Suppressor macrophage treated with lipopolysaccharide for 4 hours (primary cell): ENCODE measurements around the gene GNG7.
"Not testable (repeated sequence)": the region's sequence is repeated elsewhere in the genome, so short reads cannot be mapped to it uniquely, and the experiment has no call there.

Experiments used
- DNase-seq: peaks from one replicate; pipeline ENCODE4 v3.0.0-alpha.2; 2020

Gene GNG7

DNA sequence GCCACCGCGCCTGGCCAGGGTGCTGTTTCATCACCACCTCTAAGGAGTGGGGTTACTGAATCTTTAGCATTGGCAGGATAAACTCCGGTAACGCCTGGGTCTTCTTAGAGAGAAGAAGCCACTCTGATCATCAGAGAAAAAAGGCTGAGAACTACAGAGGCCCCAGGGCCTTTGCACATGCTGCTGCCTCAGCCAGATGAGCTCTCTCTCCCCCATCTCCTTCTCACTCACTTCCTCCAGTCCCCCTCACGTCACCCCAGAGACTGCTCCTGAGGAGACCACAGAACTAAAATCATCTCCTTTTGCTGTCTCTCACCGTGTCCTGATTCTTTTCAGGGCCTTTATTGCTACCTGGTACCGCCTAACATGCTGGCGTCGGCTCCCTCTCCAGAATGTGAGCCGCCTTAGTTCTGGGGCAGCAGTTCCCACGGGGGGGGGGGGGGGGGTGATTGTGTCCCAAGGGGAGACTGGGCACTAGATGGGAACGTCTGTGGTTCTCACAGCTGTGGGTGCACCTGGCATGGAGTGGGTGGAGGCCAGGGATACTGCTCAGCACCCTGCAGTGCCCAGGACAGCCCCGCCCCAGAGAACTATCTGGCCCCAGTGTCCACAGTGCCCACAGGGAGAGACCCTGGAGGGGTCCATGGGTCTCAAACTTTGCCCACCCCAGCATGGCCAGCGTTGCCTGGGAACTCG lies 23.8 kb upstream of the GNG7 start:
- DNase-seq: no peak

DNA sequence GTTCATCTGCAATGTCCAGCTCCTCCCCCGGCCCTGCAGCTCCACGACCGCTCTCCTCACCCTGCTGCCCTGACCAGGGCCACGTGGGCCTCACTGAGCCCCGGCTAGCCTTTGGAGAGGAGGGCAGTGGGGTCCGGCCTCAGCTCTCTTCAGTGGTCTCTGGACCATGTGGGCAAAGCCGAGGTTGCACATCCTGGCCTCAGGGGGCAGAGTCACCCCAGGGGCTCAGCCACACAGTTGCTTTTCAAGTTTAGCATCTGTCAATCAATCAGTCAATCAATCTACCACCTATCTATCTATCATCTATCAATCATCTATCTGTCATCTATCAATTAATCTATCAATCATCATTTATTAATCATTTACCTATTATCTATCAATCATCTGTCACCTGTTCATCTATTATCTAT lies 21.7 kb upstream of the GNG7 start:
- no peak for DNase-seq

DNA sequence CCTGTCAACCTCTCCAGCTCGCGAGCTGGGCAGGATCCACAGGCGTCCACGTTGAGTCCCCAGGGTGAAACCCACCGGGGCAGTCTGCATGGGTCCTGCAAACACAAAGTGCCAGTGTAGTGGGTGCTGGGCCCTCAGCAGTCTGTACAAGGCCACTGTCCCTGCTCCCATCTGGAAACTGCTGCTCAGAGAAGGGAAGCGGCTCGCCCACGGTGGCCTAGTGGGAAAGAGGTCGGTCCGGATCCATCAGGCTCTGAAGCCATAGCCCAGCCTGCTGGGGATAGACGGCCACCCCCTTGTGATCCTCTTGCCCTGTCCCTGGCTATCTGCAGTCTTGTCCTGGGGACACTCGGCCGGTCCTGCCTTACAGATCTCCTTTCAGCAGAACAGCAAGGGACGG lies 21.3 kb upstream of the GNG7 start:
- DNase-seq: no peak

DNA sequence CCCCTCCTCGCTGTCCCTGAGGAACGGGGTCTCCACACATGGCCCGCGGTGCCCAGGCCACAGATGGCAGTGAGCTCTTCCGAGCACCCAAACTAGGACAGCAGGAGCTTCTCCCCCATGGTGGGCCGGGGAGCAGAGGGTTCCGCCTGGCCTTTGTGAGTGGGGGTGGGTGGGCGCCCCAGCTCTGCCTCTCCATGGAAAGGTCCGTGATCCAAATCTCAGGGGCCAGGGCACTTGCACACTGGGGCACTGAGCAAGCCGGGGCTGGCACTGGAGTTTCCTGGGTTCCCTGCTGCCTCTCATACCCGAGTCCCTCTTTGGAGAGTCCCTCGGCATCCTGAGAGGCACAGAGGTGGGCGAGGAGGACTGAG lies 20.8 kb upstream of the GNG7 start:
- no peak for DNase-seq

DNA sequence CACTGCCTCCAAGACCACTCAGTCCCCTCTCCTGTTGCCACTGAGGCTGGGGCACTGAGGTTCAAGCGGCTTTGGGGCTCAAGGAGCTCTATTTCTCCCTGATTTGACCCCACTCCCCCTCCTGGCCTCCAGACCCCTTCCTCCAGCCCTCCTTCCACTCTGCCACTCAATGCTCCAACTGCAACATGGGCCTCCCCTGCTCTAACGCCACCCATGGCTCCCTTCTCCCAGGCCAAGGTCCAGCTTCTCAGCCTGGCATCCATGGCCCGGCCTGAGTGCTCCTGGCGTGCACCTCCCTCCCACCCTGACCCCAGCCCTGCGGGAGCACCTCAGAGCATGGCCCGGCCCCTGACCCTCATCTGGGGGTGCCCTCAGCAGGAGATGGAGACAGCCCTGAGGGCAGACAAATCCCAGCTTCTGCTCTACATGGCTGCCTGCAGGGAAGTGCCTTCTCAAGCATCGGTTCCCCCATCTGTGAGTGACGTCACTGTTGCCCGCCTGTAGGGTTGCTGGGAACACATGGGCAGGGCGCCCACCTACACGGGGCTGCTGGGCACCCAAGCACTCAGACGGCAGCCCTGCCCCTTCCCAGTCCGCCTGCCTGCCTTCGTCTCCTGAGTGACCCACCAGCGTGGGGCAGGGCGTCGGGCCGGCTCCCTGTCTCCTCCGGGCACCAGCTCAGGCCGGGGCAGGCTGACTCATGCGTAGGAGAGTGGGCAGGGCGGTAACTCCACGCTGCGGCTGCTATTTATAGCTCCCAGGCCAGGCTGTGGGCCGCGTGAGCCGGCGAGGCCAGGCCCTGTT lies 20.2 kb upstream of the GNG7 start:
- DNase-seq: peak; percentile 65

DNA sequence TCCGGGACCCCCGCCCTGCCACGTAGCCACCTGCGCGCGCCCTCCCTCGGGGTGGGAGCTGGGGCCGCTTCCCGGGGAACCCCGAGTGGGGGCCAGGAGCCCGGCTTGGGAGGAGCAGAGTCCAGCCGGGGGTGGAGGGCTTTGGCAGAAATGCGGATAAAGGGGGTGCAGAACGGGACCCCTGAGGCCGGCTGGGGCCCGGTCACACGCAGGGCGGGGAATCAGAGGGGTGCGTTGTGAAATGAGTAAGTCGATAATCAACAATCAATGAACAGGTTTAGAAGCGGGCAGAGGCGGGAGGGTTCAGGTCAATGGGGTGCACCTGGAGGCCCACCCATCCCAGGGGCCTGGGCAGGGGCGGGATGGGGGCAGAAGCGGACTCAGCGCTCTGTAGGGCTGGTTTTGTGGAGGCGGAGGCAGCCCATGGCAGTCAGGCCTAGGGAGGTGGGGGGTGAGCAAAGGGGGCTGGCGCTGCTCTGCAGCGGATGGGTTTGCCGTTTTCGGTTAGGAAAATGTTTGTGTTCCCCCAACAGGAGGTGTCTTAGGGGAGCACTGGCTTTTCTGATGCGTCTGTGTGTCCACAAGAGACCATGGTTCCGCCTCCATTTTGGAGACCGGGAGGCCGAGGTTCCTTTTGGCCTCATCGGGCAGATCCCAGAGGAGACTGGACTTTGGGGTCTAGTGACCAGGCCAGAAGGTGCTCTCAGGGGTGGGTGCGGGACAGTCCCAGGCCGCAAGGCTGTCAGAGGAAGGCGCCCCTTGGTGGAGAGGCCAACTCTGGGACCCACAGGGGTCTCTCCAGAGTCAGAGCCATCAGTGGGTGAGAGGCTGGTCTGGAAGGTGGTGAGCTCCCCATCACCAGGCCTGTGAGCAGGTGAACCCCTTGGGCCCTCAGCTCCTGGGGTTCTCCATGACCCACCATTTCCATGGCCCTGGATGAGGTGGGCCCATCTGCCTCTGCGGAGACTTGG lies 19.4 kb upstream of the GNG7 start:
- no peak for DNase-seq

DNA sequence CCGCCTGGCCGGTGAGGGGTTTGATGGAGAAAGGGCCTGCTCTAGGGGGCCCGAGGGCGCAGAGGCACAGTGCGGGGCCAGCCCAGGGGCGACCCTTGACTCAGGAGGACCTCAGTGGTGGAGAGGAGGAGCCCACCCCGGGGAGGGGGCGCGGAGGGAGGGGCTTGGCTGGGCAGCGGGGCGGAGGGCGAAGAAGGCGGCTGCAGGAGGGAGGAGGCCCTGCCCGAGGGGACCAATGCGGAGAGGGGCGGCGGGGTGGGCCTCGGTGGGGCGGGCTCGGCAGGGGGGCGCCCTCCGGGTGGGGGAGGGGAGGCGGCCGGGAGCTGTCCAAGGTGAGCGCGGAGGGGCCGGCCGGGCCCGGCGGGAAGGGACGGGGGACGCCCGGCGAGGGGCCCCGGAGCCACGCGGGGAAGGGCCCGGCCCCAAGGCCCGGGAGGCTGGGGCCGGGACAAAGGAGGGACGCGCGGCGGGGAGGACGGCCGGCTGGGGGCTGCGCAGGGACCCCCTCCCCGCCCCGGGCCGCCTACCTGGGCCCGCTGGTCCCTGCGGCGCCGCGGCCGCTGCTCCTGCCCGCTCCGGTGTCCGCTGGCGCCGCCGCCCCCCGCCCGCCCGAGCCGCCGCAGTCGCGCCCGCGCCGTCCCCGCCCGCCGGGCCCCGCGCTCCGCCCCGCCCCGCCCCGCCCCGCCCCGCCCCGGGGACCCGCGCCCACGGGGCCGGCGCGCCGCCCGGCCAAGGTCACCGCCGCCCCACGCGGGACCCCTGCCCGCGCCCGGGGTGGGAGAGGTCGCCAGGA lies 18.5 kb upstream of the GNG7 start, which contains the start of gene DIRAS1:
TSS of gene DIRAS1 (minus strand) at position 596 of the 793 bp plus-strand sequence. CDS start 3,566 bp downstream, outside the sequence.
- no peak for DNase-seq

DNA sequence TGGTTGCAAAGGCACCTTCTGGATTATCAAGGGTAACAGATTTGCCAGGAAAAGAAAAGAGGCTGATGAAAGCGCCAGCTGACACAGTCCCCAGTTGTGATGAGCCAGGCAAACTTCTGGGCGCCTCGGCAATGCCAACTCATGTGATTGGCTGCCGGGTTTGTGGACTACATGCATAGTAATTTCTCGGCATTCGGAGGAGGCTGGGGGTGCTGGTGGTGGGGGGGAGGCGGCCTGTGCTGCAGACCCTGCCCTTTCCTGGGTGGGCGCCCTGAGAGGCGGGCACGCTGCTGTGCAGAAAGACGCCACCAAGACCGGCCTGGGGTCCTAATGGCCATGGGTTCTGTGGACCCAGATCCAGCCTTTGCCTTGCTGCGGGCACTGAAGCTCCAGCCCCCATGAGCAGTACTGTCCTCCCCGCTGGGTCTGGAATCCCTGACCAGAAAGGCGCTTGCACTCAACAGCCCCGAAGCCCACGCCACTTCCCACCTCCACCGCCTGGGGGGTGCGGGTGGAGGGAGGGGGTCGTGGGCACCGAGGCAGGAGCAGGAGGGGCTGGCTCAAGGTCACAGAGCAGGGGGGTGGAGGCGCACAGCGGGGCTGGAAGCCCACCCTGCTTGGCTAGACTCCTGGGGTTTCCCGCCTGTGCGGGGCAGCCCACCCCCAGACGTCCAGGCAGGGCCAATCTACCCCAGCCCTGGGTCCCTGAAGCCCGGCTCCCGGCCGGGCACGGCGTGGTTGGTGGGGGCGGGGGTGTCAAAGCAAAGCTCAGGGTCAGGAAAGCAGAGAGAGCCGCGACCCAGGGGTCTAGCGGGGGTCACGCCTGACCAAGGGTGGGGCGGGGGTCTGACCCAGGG lies 17.7 kb upstream of the GNG7 start:
- DNase-seq: peak; percentile 41

DNA sequence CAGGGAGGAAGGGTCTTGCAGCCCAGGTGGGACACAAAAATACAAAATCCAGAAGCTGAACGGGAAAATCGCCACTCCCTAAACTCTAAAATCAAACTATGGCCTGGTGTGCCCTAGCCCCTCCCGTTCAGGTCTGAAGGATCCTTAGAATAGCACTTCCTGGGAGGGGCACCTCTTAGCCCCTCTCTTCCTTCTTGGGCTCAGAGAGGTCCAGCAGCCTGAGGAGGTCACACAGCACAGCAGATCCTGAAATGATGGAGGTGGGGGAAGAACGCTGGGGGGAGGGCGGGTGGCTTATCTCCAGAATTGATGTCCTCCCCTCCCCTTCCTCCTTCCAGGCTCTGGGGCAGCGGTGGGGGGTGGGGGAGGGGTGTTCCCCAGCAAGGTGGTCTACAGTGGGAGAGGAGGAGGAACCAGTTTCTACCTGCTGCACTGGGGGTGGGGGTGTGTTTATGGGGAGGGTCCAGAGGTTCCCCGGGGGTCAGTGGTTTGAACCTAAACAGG lies 16.8 kb upstream of the GNG7 start:
- no peak for DNase-seq

DNA sequence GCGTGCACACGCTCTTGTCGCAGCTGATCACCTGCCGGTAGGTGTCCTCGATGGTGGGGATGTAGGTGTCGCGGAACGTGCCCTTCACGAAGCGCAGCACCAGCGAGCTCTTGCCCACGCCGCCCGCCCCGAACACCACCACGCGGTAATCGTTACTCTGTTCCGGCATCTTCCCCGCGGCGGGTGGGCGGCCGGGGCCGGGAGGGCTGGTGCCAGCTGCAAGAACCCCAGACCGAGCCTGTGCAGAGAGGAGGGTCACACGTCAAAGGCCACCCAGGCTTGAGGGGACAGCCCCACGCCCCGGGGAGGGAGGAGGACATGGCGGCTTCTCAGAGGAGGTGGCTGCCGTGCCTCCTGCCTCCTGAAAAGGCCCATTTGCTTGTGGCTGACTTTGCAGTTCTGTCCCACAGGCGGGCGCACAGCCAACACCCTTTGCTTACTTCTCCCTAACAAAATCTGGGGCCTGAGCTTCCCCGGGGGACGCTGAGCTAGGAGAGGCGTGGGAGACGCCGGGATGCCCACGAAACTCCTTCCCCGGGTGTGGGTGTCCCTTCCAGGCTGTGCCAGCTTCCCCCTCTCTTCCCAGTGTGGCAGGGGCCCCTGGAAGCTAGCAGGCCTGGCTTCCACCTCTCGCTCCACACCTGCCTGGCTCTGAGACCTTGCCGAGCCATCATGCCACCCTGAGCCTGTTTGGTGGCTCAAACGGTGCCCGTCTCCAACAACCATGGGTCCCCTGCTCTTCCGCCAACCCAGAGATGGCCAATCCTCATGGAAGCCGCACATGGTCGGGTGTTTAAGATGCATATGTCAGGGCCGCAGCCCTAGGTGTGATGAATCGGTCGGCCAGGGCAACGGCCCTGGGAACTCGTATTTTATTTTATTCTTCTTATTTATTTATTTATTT lies 15.4 kb upstream of the GNG7 start:
- no peak for DNase-seq

DNA sequence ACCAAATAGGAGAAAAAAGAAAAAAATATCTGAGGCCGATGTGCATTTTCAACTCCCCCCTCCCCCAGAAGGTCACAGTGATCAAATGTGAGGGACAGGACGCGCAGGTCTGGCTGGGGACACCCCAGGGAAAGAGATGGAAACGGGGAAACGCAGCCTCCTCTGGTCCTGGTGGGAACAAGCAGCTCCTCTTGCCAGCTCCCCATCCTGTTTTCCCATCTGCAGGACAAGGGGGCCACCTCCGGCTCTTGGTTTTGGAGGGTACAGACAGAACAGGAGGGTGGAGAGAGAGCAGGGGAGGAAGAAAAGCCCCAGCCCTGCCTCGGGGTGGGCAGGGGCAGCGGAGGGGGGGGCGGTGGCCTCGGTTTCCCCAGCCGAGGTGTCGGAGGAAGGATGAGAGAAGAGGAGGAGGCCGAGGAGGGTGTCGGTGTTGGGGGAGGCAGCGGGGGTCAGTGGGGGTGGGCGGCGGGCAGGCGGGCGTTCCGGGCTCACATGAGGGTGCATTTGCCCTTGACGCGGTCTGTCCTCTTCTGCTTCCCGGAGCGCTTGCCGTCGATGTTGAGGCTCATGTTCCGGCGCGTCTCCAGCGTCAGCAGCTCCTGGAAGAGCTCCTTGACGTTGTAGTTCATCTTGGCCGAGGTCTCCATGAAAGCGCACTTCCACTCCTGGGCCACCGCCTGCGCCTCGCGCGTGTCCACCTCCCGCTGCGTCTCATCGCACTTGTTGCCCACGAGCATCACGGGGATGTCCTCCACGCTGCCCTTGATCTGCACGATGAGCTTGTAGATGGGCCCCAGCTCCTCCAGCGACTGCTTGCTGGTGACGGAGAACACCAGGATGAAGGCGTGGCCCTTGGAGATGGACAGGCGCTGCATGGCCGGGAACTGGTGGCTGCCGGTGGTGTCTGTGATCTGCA lies 14.5 kb upstream of the GNG7 start:
- no peak for DNase-seq

DNA sequence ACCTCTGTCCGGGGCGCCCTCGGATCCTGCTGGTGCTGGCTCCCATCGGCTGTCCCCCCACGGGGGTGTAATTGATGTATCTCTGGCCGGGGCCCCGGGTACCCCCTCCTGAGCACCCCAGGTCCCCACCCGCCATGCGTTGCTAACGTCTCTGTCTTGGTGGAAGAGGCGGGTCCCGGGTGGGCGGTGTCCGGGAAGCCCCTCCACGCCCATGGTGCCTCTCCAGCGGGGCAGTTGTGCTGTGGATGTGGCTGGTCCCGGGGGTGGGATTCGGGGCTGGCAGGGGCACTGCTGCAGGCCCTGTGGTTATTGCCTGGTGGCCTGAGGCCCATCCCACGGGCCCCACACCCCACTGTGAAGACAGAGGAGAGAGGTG lies 13.8 kb upstream of the GNG7 start:
- no peak for DNase-seq

DNA sequence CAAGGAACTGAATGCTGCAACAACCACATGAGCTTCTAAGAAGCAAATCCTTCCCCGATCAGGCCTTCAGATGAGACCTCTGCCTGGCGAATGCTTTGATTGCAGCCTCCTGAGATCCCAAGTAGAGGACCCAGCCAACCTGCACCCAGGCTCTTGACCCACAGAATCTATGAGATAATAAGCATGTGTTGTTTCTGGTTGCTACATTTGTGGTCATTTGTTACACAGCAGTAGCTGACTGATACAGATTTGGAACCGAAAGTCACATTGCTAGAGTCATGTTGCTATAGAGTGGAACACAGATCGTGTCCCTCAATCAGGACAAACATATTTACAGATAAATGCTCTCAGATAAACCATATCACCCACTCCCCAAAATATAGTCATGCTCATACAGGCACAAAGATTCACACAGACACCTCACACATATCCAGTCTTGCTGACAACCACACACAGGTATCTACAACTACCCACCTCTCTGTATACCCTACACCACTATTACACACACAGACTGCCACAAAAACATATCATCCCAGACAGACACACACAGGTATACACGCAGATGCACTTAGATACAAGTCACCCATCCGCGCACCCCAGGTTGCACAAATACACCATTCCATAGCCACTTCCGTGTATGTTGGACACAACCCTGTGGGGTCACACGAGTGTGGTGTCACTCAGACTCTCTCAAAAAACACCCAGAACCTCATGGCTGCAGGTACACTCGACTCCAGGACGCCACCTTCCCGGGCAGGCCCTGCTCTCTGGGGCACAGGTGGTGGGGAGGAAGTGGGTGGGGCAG lies 13.2 kb upstream of the GNG7 start:
- DNase-seq: no peak

DNA sequence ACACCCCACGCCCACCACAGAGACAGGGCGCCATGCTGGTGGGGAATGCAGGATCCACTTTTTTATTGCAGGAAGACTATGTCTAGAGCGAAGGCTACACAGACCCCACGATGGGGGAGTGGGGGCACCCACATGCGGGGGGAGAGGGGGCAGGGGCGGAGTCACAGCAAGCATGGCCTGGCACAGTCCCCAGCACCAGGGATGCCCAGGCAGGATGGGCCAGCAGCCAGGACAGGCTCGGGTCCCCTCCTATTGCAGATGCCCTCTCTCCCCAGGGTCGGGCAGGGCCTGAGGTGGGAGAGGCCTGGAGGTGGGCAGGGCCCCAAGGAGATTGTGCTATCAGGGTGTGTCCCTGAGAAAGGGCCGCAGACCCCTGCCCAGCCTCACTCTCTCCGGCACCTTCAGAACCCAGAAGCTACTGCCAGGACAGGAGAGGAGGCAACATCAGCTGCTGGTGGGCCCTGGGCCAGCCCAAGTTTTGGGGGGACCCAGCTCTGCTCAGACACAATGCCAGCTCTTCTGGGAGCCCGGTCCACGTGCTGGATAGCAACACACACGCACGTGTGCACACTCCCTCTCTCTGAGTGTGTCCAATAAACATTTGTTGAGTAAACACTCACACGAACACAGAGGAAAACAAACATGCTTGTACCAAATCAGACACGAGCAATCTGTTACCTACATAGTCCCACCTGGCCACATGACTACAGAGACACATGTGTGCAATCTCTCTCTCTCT lies 12.2 kb upstream of the GNG7 start:
- DNase-seq: no peak

DNA sequence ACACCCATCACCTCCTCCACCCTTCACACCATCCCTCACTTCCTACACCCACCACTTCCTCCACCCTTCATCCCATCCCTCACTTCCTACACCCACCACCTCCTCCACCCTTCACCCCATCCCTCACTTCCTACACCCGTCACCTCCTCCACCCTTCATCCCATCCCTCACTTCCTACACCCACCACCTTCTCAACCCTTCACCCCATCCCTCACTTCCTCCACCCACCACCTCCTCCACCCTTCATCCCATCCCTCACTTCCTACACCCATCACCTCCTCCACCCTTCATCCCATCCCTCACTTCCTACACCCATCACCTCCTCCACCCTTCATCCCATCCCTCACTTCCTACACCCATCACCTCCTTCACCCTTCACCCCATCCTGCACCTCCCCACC lies 11.6 kb upstream of the GNG7 start:
- not testable (repeated sequence) for DNase-seq

DNA sequence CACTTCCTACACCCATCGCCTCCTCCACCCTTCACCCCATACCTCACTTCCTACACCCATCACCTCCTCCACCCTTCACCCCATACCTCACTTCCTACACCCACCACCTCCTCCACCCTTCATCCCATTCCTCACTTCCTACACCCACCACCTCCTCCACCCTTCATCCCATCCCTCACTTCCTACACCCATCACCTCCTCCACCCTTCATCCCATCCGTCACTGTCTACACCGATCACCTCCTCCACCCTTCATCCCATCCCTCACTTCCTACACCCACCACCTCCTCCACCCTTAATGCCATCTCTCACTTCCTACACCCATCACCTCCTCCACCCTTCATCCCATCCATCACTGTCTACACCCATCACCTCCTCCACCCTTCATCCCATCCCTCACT lies 10.7 kb upstream of the GNG7 start:
- DNase-seq: not testable (repeated sequence)

DNA sequence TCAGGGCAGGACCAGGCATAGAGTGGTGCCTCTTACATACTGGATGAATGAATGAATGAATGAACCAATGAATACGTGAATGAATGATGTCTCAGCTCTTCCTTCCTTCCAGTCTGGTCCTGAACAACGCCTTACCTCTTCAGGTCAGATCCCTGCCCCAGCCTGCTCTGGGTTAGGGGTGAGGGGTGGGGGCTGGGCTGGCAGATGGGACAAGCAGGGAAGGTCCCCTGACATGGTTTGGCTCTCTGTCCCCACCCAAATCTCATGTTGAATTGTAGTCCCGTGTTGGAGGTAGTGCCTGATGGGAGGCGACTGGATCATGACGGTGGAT lies 9.3 kb upstream of the GNG7 start:
- no peak for DNase-seq
